HG02678 (cell line): ENCODE measurements around the gene TMEM161A.
"Not testable (repeated sequence)": the region's sequence is repeated elsewhere in the genome, so short reads cannot be mapped to it uniquely, and the experiment has no call there.

Source experiments
- ATAC-seq: cut with Tn5 transposase; IDR thresholded peaks from one replicate; pipeline ENCODE4 v1.9.1; 2021; ENCODE audit warnings: mild to moderate bottlenecking, moderate library complexity; ENCODE audit not compliant: unreplicated experiment

TMEM161A gene

GRCh38 chr19:19155495-19156219, 17.4 kb upstream of the TMEM161A start:
- peak; percentile 81 for ATAC-seq

- no peak for ATAC-seq
Measured at GRCh38 chr19:19154768-19155494, 16.7 kb upstream of the TMEM161A start.

GRCh38 chr19:19152668-19153384, 14.5 kb upstream of the TMEM161A start:
- ATAC-seq = no peak

- peak; percentile 38 for ATAC-seq
Measured at GRCh38 chr19:19151418-19151817, 13.1 kb upstream of the TMEM161A start.

- ATAC-seq = no peak
Measured at GRCh38 chr19:19149435-19149834, 11.2 kb upstream of the TMEM161A start.

GRCh38 chr19:19148504-19148903, 10.2 kb upstream of the TMEM161A start:
- ATAC-seq = not testable (repeated sequence)

GRCh38 chr19:19147344-19147743, 9.1 kb upstream of the TMEM161A start:
- ATAC-seq = no peak

- ATAC-seq = no peak
Measured at GRCh38 chr19:19146865-19147264, 8.6 kb upstream of the TMEM161A start.

GRCh38 chr19:19145684-19146608, 7.7 kb upstream of the TMEM161A start:
- no peak for ATAC-seq

- no peak for ATAC-seq
Measured at GRCh38 chr19:19145281-19145680, 7.0 kb upstream of the TMEM161A start.

- no peak for ATAC-seq
Measured at GRCh38 chr19:19142347-19142746, 4.1 kb upstream of the TMEM161A start.

GRCh38 chr19:19140476-19140875, 2.2 kb upstream of the TMEM161A start:
- no peak for ATAC-seq

- no peak for ATAC-seq
Measured at GRCh38 chr19:19139876-19140229, 1.6 kb upstream of the TMEM161A start.

GRCh38 chr19:19137556-19138108, 646 bp downstream of the TMEM161A start:
- ATAC-seq = no peak

GRCh38 chr19:19135713-19136112, 2.6 kb downstream of the TMEM161A start:
- not testable (repeated sequence) for ATAC-seq

GRCh38 chr19:19134687-19135158, 3.6 kb downstream of the TMEM161A start:
- ATAC-seq = no peak

- no peak for ATAC-seq
Measured at GRCh38 chr19:19133985-19134384, 4.3 kb downstream of the TMEM161A start.

GRCh38 chr19:19132912-19133311, 5.4 kb downstream of the TMEM161A start:
- no peak for ATAC-seq

GRCh38 chr19:19131989-19132388, 6.3 kb downstream of the TMEM161A start:
- no peak for ATAC-seq

GRCh38 chr19:19126102-19126501, 12.2 kb downstream of the TMEM161A start:
- no peak for ATAC-seq
